Measurements from ENCODE around the gene MLX. TPM values are rescaled to one million over a fixed set of nuclear protein-coding genes. Genes with fewer than 3 reads are reported as not detected.
"Not testable (repeated sequence)": the region's sequence is repeated elsewhere in the genome, so short reads cannot be mapped to it uniquely, and the experiment has no call there.

MLX gene
- total RNA-seq, 4 donors from 2014 or later, result 37.8 to 43.2 (median 39.3) TPM

GRCh38 chr17:42537826-42538451 is 29.0 kb upstream of the MLX start:
- no peak for DNase-seq (ENCODE audit: low spot score in 2 of 2)
- no peak overlapping the region for H3K4me3 ChIP-seq (ENCODE audit: low read depth, poor library complexity, severe bottlenecking)
- TF ChIP-seq POLR2A (IDR thresholded peaks at IDR 0.05), result no peak
- no peak for TF ChIP-seq CTCF (IDR thresholded peaks at IDR 0.05)
- intact Hi-C loops (cut with DNase I; ENCODE audit: low total_unique reads), result no loop called here
- WGBS, 2 donors, result 97% methylated on average over 5 of the region's 5 CpGs

- 92 to 93% methylated on average over 14 of the region's 14 CpGs for WGBS, 2 donors
- no peak for DNase-seq (ENCODE audit: low spot score in 2 of 2)
- intact Hi-C loops (cut with DNase I; ENCODE audit: low total_unique reads), result no loop called here
- TF ChIP-seq POLR2A (IDR thresholded peaks at IDR 0.05), result no peak
- no peak for TF ChIP-seq CTCF (IDR thresholded peaks at IDR 0.05)
- H3K4me3 ChIP-seq (ENCODE audit: low read depth, poor library complexity, severe bottlenecking), result no peak overlapping the region
Measured at GRCh38 chr17:42538482-42538881, 28.4 kb upstream of the MLX start.

GRCh38 chr17:42540558-42540957 is 26.3 kb upstream of the MLX start:
- intact Hi-C loops (cut with DNase I; ENCODE audit: low total_unique reads); H3K4me3 ChIP-seq (ENCODE audit: low read depth, poor library complexity, severe bottlenecking); DNase-seq (ENCODE audit: low spot score in 2 of 2): not testable (repeated sequence)
- WGBS, 2 donors, result 90 to 97% methylated on average over 4 of the region's 4 CpGs

- DNase-seq (ENCODE audit: low spot score in 2 of 2), result no peak
- intact Hi-C loops (cut with DNase I; ENCODE audit: low total_unique reads), result no loop called here
- WGBS, 2 donors, result 66 to 71% methylated on average over 17 of the region's 17 CpGs
Measured at GRCh38 chr17:42541041-42541833, 25.7 kb upstream of the MLX start.

GRCh38 chr17:42543190-42544079 is 23.5 kb upstream of the MLX start:
- TF ChIP-seq POLR2A (IDR thresholded peaks at IDR 0.05) (no peak), CTCF (IDR thresholded peaks at IDR 0.05) (no peak)
- intact Hi-C loops (cut with DNase I; ENCODE audit: low total_unique reads), result no loop called here
- no peak for DNase-seq (ENCODE audit: low spot score in 2 of 2)
- no peak overlapping the region for H3K4me3 ChIP-seq (ENCODE audit: low read depth, poor library complexity, severe bottlenecking)
- WGBS, 2 donors, result 94 to 96% methylated on average over 30 to 38 of the region's 39 CpGs

More at GRCh38 chr17:42541041-42541833, 25.7 kb upstream of the MLX start:
- no peak overlapping the region for H3K4me3 ChIP-seq (ENCODE audit: low read depth, poor library complexity, severe bottlenecking)
- no peak for TF ChIP-seq CTCF (IDR thresholded peaks at IDR 0.05)
- no peak for TF ChIP-seq POLR2A (IDR thresholded peaks at IDR 0.05)

GRCh38 chr17:42544874-42545283 is 22.0 kb upstream of the MLX start:
- intact Hi-C loops (cut with DNase I; ENCODE audit: low total_unique reads), result no loop called here
- no peak for TF ChIP-seq CTCF (IDR thresholded peaks at IDR 0.05)
- TF ChIP-seq POLR2A (IDR thresholded peaks at IDR 0.05), result no peak
- DNase-seq (ENCODE audit: low spot score in 2 of 2), result no peak
- 81 to 82% methylated on average over 8 of the region's 8 CpGs for WGBS, 2 donors
- no peak overlapping the region for H3K4me3 ChIP-seq (ENCODE audit: low read depth, poor library complexity, severe bottlenecking)

- intact Hi-C loops (cut with DNase I; ENCODE audit: low total_unique reads), result not testable (repeated sequence)
Measured at GRCh38 chr17:42545755-42546505, 21.0 kb upstream of the MLX start.

More at GRCh38 chr17:42545755-42546505, 21.0 kb upstream of the MLX start:
- WGBS, 2 donors, result 86 to 89% methylated on average over 9 of the region's 9 CpGs
- not testable (repeated sequence) for DNase-seq (ENCODE audit: low spot score in 2 of 2); H3K4me3 ChIP-seq (ENCODE audit: low read depth, poor library complexity, severe bottlenecking)
